HepG2 (cell line): ENCODE results near the gene EPO. TPM values are rescaled to one million over a fixed set of nuclear protein-coding genes. Genes with fewer than 3 reads are reported as not detected.

Experiments
- ARID2 ChIP-seq: sonication (generic); formaldehyde crosslinking; IDR thresholded peaks from 2 replicates; pipeline ENCODE4 v1.8.1; 2022; ENCODE audit warnings: mild to moderate bottlenecking, missing genetic modification reagents, borderline replicate concordance
- BCLAF1 ChIP-seq: fragments of 450-650 bp; IDR thresholded peaks from 2 replicates; pipeline ENCODE4 v1.6.1; 2017; ENCODE audit warnings: mild to moderate bottlenecking
- CENPX ChIP-seq: sonication (generic); formaldehyde crosslinking; IDR thresholded peaks from 2 replicates; pipeline ENCODE4 v1.9.0; 2021; ENCODE audit warnings: mild to moderate bottlenecking, missing genetic modification reagents, moderate library complexity
- EED ChIP-seq: sonication (generic); formaldehyde crosslinking; IDR thresholded peaks from 2 replicates; pipeline ENCODE4 v1.5.0; 2020; ENCODE audit warnings: mild to moderate bottlenecking, missing genetic modification reagents
- FOXO4 ChIP-seq: sonication (generic); formaldehyde crosslinking; conservative IDR thresholded peaks from 2 replicates; pipeline ENCODE4 v1.8.1; 2023; ENCODE audit warnings: missing genetic modification reagents
- MAFG ChIP-seq: sonication (generic); formaldehyde crosslinking; IDR thresholded peaks from 2 replicates; pipeline ENCODE4 v1.5.1; 2020; ENCODE audit warnings: mild to moderate bottlenecking, missing genetic modification reagents
- MATR3 ChIP-seq: sonication (generic); formaldehyde crosslinking; IDR thresholded peaks from 2 replicates; pipeline ENCODE4 v1.4.0; 2020; ENCODE audit warnings: missing genetic modification reagents
- MNT ChIP-seq: fragments of 450-650 bp; IDR thresholded peaks from 2 replicates; pipeline ENCODE4 v1.6.1; 2016
- SRSF1 ChIP-seq: fragments of 200-400 bp; formaldehyde crosslinking; optimal IDR thresholded peaks from 2 replicates; pipeline ENCODE3; 2017; ENCODE audit warnings: mild to moderate bottlenecking, low read depth, low read length, moderate library complexity
- TAF1 ChIP-seq: sonication (generic); formaldehyde crosslinking; IDR thresholded peaks from 2 replicates; pipeline ENCODE4 v1.4.0; 2020; ENCODE audit warnings: missing genetic modification reagents
- TCF7 ChIP-seq: sonication (generic); IDR thresholded peaks from 2 replicates; pipeline ENCODE4 v1.6.1; 2016; ENCODE audit warnings: antibody characterized with exemption, low read depth
- THAP11 ChIP-seq: IDR thresholded peaks from 2 replicates; pipeline ENCODE4 v1.6.1; 2016; ENCODE audit warnings: missing biosample characterization, missing genetic modification reagents
- U2AF1 ChIP-seq: fragments of 200-400 bp; formaldehyde crosslinking; optimal IDR thresholded peaks from 2 replicates; pipeline ENCODE3; 2017; ENCODE audit warnings: mild to moderate bottlenecking, low read depth, low read length
- U2AF2 ChIP-seq: fragments of 200-400 bp; formaldehyde crosslinking; IDR thresholded peaks from 2 replicates; pipeline ENCODE4 v1.6.1; 2017; ENCODE audit warnings: low read depth, mild to moderate bottlenecking, low read length
- ZKSCAN5 ChIP-seq: sonication (generic); formaldehyde crosslinking; IDR thresholded peaks from 2 replicates; pipeline ENCODE4 v1.5.1; 2020; ENCODE audit warnings: mild to moderate bottlenecking, missing genetic modification reagents
- ZNF281 ChIP-seq: sonication (generic); formaldehyde crosslinking; IDR thresholded peaks from 2 replicates; pipeline ENCODE4 v1.4.0; 2020; ENCODE audit warnings: missing genetic modification reagents, borderline replicate concordance
- ZNF543 ChIP-seq: sonication (generic); formaldehyde crosslinking; IDR thresholded peaks from 2 replicates; pipeline ENCODE4 v1.4.0; 2020; ENCODE audit warnings: mild to moderate bottlenecking, missing genetic modification reagents
- ZNF607 ChIP-seq: sonication (generic); formaldehyde crosslinking; IDR thresholded peaks from 2 replicates; pipeline ENCODE4 v1.5.1; 2020; ENCODE audit warnings: missing genetic modification reagents, mild to moderate bottlenecking, borderline replicate concordance
- polyA plus RNA-seq, 8 experiments: library from polyadenylated mRNA; depleted of rRNA in 3 of 8; stranded (reverse) in 7 of 8; unstranded in 1 of 8; fragments of >200 nt; fragmentation: Illumina TruSeq in 4 of 8; extraction: Trizol in 4 of 8; gene quantifications; 2 replicates each; pipeline versions ENCODE4 v1.2.1 to v1.2.3, GENCODE V29; 2011 to 2016; ENCODE audit warnings: low read depth in 4 of 8, missing spikeins in 1 of 8, mixed read lengths in 1 of 8; ENCODE audit not compliant: insufficient read depth in 1 of 8
- total RNA-seq, 5 experiments: library from RNA; depleted of rRNA; stranded (reverse); fragments of >200 nt; fragmentation: Illumina TruSeq; extraction: Trizol; gene quantifications; 2 replicates each; pipeline ENCODE4 v1.2.3, GENCODE V29; 2016; ENCODE audit warnings: low read depth in 1 of 5

Gene EPO
- total and polyA plus RNA-seq, 2 of the 13 experiments (the other 11 are each of a cell fraction or from before 2014, with no cell fraction given), result 10.3 to 25.7 TPM

DNA sequence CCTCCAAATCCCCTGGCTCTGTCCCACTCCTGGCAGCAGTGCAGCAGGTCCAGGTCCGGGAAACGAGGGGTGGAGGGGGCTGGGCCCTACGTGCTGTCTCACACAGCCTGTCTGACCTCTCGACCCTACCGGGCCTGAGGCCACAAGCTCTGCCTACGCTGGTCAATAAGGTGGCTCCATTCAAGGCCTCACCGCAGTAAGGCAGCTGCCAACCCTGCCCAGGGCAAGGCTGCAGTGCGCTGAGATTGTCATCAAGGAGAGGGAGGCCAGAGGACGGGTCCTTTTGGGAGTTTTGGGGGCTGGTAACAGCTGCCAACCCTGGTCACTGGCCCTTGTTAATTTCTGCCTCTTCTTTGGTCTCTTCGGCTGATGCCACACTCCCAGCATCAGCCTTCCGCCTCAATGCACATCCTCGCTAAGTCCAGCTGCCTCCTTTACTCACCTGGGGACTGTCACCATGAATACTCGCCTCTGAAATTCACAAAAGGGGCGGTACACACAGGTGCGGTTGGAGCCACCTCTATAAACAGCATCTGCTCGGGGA is 3.5 kb downstream of the EPO start (continued):
- TF ChIP-seq ZNF281, result peak; percentile 70; the same call in 1 of the 2 replicates
- no peak for TF ChIP-seq ARID2
- TF ChIP-seq MNT, result no peak
- TF ChIP-seq FOXO4 (CRISPR knock-in tag), result no peak
- TF ChIP-seq SRSF1, result no peak
- TF ChIP-seq BCLAF1, result no peak
- no peak for TF ChIP-seq ZKSCAN5 (CRISPR knock-in tag)
- TF ChIP-seq TCF7, result no peak
- no peak for TF ChIP-seq CENPX (CRISPR knock-in tag)
- TF ChIP-seq MAFG, result no peak
- no peak for TF ChIP-seq U2AF2
- TF ChIP-seq U2AF1, result no peak
- TF ChIP-seq ZNF543 (CRISPR knock-in tag), result no peak
- no peak for TF ChIP-seq MATR3 (CRISPR knock-in tag)
- TF ChIP-seq ZNF607 (CRISPR knock-in tag), result no peak
- no peak for TF ChIP-seq TAF1 (CRISPR knock-in tag)
- no peak for TF ChIP-seq EED (CRISPR knock-in tag)
- 0 out of 2 replicates have a peak, but pooled peaks have one; percentile 15 for TF ChIP-seq THAP11 (CRISPR knock-in tag)
